NCI-H146 (cell line): ENCODE measurements around the gene GSTM3.
A peak's percentile ranks its signal among the peaks of the same experiment; 100 is the strongest.
"Not testable (repeated sequence)": the region's sequence is repeated elsewhere in the genome, so short reads cannot be mapped to it uniquely, and the experiment has no call there.

ENCODE experiments used
- DNase-seq: peaks from one replicate; lab custom pipeline; 2025; lab: John Stamatoyannopoulos, UW

The GSTM3 gene

GRCh38 chr1:109762039-109762585, 21.3 kb upstream of the GSTM3 start:
- DNase-seq: no peak

GRCh38 chr1:109761227-109762038, 20.6 kb upstream of the GSTM3 start:
- no peak for DNase-seq

- no peak for DNase-seq
These were observed 19.9 kb upstream of the GSTM3 start for GRCh38 chr1:109760581-109761226.

- DNase-seq: no peak
These were observed 18.9 kb upstream of the GSTM3 start for GRCh38 chr1:109759513-109760334.

- DNase-seq: no peak
These were observed 17.3 kb upstream of the GSTM3 start for GRCh38 chr1:109757936-109758786.

- no peak for DNase-seq
These were observed 16.1 kb upstream of the GSTM3 start for GRCh38 chr1:109756848-109757521.

GRCh38 chr1:109756325-109756724, 15.5 kb upstream of the GSTM3 start:
- not testable (repeated sequence) for DNase-seq

GRCh38 chr1:109754738-109755137, 13.9 kb upstream of the GSTM3 start:
- DNase-seq: no peak

GRCh38 chr1:109751531-109752260, 10.9 kb upstream of the GSTM3 start:
- DNase-seq: no peak

- DNase-seq: no peak
These were observed 10.1 kb upstream of the GSTM3 start for GRCh38 chr1:109750920-109751319.

GRCh38 chr1:109750241-109750882, 9.5 kb upstream of the GSTM3 start:
- no peak for DNase-seq

- DNase-seq: no peak
These were observed 8.4 kb upstream of the GSTM3 start for GRCh38 chr1:109749221-109749620.

GRCh38 chr1:109748311-109748710, 7.5 kb upstream of the GSTM3 start:
- DNase-seq: not testable (repeated sequence)

GRCh38 chr1:109739738-109740614, 862 bp downstream of the GSTM3 start:
- peak; percentile 78 for DNase-seq

- DNase-seq: no peak
These were observed 7.5 kb downstream of the GSTM3 start for GRCh38 chr1:109733236-109733870.

GRCh38 chr1:109732390-109732881, 8.4 kb downstream of the GSTM3 start:
- DNase-seq: no peak

- no peak for DNase-seq
These were observed 10.2 kb downstream of the GSTM3 start for GRCh38 chr1:109730666-109731065.

GRCh38 chr1:109728870-109729269, 12.0 kb downstream of the GSTM3 start:
- no peak for DNase-seq
